ENCODE data around the gene PPP1CC. TPM values are rescaled to one million over a fixed set of nuclear protein-coding genes. Genes with fewer than 3 reads are reported as not detected.

PPP1CC gene
- total and polyA plus RNA-seq, 2 donors from 2014 or later, result 57.0 to 82.3 TPM

GRCh38 chr12:110782094-110782493 is 39.4 kb upstream of the PPP1CC start:
- TF ChIP-seq, protein P1, sequence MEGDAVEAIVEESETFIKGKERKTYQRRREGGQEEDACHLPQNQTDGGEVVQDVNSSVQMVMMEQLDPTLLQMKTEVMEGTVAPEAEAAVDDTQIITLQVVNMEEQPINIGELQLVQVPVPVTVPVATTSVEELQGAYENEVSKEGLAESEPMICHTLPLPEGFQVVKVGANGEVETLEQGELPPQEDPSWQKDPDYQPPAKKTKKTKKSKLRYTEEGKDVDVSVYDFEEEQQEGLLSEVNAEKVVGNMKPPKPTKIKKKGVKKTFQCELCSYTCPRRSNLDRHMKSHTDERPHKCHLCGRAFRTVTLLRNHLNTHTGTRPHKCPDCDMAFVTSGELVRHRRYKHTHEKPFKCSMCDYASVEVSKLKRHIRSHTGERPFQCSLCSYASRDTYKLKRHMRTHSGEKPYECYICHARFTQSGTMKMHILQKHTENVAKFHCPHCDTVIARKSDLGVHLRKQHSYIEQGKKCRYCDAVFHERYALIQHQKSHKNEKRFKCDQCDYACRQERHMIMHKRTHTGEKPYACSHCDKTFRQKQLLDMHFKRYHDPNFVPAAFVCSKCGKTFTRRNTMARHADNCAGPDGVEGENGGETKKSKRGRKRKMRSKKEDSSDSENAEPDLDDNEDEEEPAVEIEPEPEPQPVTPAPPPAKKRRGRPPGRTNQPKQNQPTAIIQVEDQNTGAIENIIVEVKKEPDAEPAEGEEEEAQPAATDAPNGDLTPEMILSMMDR (IDR thresholded peaks at IDR 0.05; ENCODE audit: borderline replicate concordance, extremely low read depth, insufficient read depth), result no peak
- FAIRE-seq (no peak), DNase-seq (peak in 3 of 5 donors; percentile 27 to 43 (median 38))
- Histone ChIP-seq H3K27me3 (ENCODE audit: control insufficient read depth, insufficient read depth, low read length) (no peaks in the 10 kb centered on the region), H3K4me3 (ENCODE audit: low read length in 3 of 3) (no peak overlapping the region), H3K9me3 (ENCODE audit: control insufficient read depth in 2 of 3, insufficient read depth in 1 of 3, low read length in 3 of 3) (no peaks in the 10 kb centered on the region), H3K4me1 (ENCODE audit: control insufficient read depth in 2 of 3, insufficient read depth in 2 of 3, low read depth in 1 of 3, low read length in 3 of 3) (no peaks in the 10 kb centered on the region), H3K9ac (ENCODE audit: low read length in 3 of 3) (no peak overlapping the region), H3K36me3 (ENCODE audit: control insufficient read depth in 2 of 3, insufficient read depth in 3 of 3, low read length in 3 of 3) (no peaks in the 10 kb centered on the region), H3K27ac (ENCODE audit: low read depth in 2 of 2, low read length in 2 of 2) (no peak overlapping the region)
- intact Hi-C loops (cut with DNase I), result no loop called here

- DNase-seq, result no peak
- Histone ChIP-seq H3K4me1 (ENCODE audit: control insufficient read depth in 2 of 3, insufficient read depth in 2 of 3, low read depth in 1 of 3, low read length in 3 of 3) (no peaks in the 10 kb centered on the region), H3K9me3 (ENCODE audit: control insufficient read depth in 2 of 3, insufficient read depth in 1 of 3, low read length in 3 of 3) (no peaks in the 10 kb centered on the region), H3K4me3 (ENCODE audit: low read length in 3 of 3) (no peak overlapping the region), H3K36me3 (ENCODE audit: control insufficient read depth in 2 of 3, insufficient read depth in 3 of 3, low read length in 3 of 3) (no peaks in the 10 kb centered on the region), H3K9ac (ENCODE audit: low read length in 3 of 3) (no peak overlapping the region), H3K27ac (ENCODE audit: low read depth in 2 of 2, low read length in 2 of 2) (no peak overlapping the region), H3K27me3 (ENCODE audit: control insufficient read depth, insufficient read depth, low read length) (no peaks in the 10 kb centered on the region)
- intact Hi-C loops (cut with DNase I), result no loop called here
- no peak for FAIRE-seq
- TF ChIP-seq, protein P1 (IDR thresholded peaks at IDR 0.05; ENCODE audit: borderline replicate concordance, extremely low read depth, insufficient read depth), result no peak
Observed at GRCh38 chr12:110780448-110780847, 37.8 kb upstream of the PPP1CC start.

DNA sequence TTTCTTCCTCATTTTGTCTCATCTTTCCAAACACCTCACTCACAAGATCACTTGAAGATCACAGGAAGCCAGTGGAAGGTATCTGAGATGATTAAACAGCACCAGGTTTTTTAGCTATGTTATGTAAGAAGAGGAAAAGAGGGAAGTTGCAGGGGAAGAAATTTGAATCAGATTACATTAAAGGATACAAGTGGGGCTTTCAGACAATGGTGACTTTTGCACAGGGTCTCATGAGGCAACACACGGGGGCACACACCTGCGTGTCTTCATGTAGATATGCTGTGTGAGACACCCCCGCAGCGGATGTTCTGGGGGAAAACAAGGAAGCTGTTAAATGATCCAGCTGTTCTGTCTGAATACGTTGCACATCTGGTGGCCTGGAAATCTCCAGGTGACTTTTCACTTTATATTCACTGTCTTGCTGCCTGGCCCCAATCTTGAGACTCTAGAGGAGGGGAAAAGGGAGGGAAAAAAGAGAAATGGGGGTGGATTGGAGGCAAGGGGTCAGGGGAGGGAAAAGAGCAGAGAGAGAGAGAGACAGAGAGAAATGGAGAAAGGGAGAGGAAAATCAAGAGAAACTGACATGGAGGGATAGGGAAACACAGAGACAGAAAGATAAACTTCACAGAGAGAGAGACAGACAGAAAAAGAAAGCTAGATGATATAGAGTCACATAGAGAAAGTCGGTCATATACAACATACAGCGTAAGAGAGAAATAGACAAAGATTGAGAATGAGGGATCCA is 36.3 kb upstream of the PPP1CC start:
- no peak for FAIRE-seq
- intact Hi-C loops (cut with DNase I), result no loop called here
- Histone ChIP-seq H3K27me3 (ENCODE audit: control insufficient read depth, insufficient read depth, low read length) (no peaks in the 10 kb centered on the region), H3K27ac (ENCODE audit: low read depth in 2 of 2, low read length in 2 of 2) (no peak overlapping the region), H3K4me3 (ENCODE audit: low read length in 3 of 3) (no peak overlapping the region), H3K9ac (ENCODE audit: low read length in 3 of 3) (no peak overlapping the region), H3K36me3 (ENCODE audit: control insufficient read depth in 2 of 3, insufficient read depth in 3 of 3, low read length in 3 of 3) (no peaks in the 10 kb centered on the region), H3K4me1 (ENCODE audit: control insufficient read depth in 2 of 3, insufficient read depth in 2 of 3, low read depth in 1 of 3, low read length in 3 of 3) (no peaks in the 10 kb centered on the region), H3K9me3 (ENCODE audit: control insufficient read depth in 2 of 3, insufficient read depth in 1 of 3, low read length in 3 of 3) (no peaks in the 10 kb centered on the region)
- TF ChIP-seq, protein P1 (IDR thresholded peaks at IDR 0.05; ENCODE audit: borderline replicate concordance, extremely low read depth, insufficient read depth), result no peak
- DNase-seq, result peak in 4 of 5 donors; percentile 22 to 54 (median 38)
